Fibroblast of mammary gland (primary cell): Measurements from ENCODE around the gene AURKAIP1.
A peak's percentile ranks its signal among the peaks of the same experiment; 100 is the strongest.
"Not testable (repeated sequence)": the region's sequence is repeated elsewhere in the genome, so short reads cannot be mapped to it uniquely, and the experiment has no call there.

ENCODE experiments used
- DNase-seq: peaks from one replicate; pipeline ENCODE4 v3.0.0-alpha.2; 2010; ENCODE audit warnings: low read depth
- H3K4me3 ChIP-seq: 2 replicates; pipeline ENCODE4 v1.5.1; 2011; ENCODE audit warnings: low read depth, mild to moderate bottlenecking, low read length, moderate library complexity; ENCODE audit not compliant: control insufficient read depth
- CTCF ChIP-seq: conservative IDR thresholded peaks from 2 replicates; pipeline ENCODE4 v1.5.1; 2011; ENCODE audit warnings: low read depth, low read length, inconsistent platforms; ENCODE audit not compliant: control insufficient read depth, insufficient read depth

Gene AURKAIP1

GRCh38 chr1:1411626-1412025, 36.6 kb upstream of the AURKAIP1 start:
- H3K4me3 ChIP-seq, result no peak overlapping the region
- DNase-seq, result no peak
- TF ChIP-seq CTCF, result no peak

GRCh38 chr1:1410238-1410637, 35.2 kb upstream of the AURKAIP1 start:
- DNase-seq, H3K4me3 ChIP-seq: not testable (repeated sequence)

DNA sequence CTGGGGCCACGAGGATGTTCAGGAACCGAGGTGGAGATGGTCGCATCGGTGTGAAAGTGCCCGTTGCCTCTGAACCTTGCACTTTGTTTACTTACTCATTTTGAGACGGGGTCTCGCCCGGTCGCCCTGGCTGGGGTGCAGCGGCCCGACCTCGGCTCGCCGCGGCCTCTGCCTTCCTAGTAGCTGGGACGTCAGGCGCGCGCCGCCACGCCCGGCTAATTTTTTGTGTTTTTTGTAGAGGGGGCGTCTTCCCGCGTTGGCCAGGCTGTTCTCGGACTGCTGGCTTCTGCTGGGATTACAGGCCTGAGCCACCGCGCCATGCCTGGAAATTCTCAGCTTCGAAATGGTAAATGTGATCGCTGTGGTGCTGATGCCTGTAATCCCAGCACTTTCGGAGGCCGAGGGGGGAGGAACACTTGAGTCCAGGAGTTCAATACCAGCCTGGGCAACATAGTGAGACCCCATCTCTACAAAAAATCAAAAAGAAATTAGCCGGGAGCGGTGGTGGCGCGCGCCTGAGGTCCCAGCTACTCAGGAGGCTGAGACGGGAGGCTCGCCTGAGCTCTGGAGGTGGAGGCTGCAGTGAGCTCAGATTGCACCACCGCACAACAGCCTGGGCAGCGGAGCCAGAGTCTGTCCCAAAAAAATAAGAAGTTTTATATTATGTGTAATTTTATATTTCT, 32.8 kb upstream of the AURKAIP1 start:
- H3K4me3 ChIP-seq, result peak overlapping the region; percentile 79
- peak; percentile 39 for DNase-seq
- TF ChIP-seq CTCF, result no peak

- TF ChIP-seq CTCF, result no peak
- peak; percentile 88 for DNase-seq
- peak within 1 kb of the TSS; percentile 79 for H3K4me3 ChIP-seq
Measured at GRCh38 chr1:1406821-1407635, 32.0 kb upstream of the AURKAIP1 start, which contains the start of gene MRPL20. Gene MRPL20 (minus strand): TSS chr1:1407293. CDS start chr1:1407217, 76 bp downstream.

DNA sequence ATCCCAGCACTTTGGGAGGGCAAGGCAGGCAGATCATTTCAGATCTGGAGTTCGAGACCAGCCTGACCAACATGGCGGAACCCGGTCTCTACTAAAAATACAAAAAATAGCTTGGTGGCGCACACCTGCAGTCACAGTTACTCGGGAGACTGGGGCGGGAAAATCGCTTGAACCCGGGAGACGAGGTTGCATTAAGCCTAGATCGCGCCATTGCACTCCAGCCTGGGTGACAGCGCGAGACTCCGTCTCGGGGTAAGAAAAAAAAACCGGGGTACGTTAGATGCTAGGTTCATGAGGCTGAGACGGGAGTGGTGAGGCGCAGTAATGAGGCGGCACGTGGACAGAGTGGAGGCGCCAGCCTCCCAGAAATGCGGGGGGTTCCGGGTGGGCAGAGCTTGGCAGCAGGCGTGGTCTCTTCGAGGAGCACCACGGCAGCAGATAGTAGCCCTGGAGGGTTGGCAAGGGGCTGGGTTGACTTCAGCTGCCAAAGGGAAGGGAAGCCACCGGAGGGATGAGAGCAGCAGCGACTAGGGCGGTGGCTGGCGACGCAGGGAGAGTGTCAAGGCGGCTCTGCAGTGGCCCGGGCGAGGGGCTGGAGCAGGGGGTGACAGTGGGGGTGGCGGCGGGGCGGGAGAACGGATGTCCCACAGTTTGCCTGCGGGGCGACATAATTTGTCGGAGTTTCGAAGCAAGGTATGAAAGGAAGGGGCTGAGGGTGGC, 31.3 kb upstream of the AURKAIP1 start:
- DNase-seq, result no peak
- no peak for TF ChIP-seq CTCF
- peak overlapping the region; percentile 79 for H3K4me3 ChIP-seq

DNA sequence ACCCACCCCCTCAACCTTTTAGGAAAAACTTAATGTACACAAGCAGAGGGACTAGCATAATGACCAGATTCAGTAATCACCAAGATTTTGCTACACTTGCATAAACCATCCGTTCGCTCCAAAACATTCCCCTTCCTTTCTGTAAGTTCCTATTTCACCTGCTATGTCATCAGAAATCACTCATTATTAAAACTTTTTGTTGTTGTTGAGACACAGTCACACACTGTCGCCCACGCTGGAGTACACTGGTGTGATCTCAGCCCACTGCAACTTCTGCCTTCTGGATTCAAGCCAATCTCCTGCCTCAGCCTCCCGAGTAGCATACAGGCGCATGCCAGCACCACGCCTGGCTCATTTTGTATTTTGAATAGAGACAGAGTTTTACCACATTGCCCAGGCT, 28.6 kb upstream of the AURKAIP1 start:
- TF ChIP-seq CTCF, result no peak
- DNase-seq, result peak; percentile 20
- no peak overlapping the region for H3K4me3 ChIP-seq

- H3K4me3 ChIP-seq, DNase-seq: not testable (repeated sequence)
Measured at GRCh38 chr1:1402901-1403392, 27.9 kb upstream of the AURKAIP1 start.
